GM23338 (cell line): ENCODE results near the gene PPFIBP1.

Source experiments
- CREB1 ChIP-seq: fragments of 250-450 bp; sonication (Bioruptor Pico); IDR thresholded peaks from 2 replicates; pipeline ENCODE4 v1.5.0; 2020; ENCODE audit warnings: low read depth, mild to moderate bottlenecking, moderate library complexity
- CTCF ChIP-seq, 2 experiments: fragments of 200-600 bp in 1 of 2; sonication (generic) in 1 of 2; conservative IDR thresholded peaks; 2 replicates each; pipeline versions ENCODE4 v1.5.1 to v1.6.1; 2016 to 2017; ENCODE audit warnings: antibody characterized with exemption in 2 of 2, low read depth in 2 of 2, mild to moderate bottlenecking in 2 of 2, moderate library complexity in 1 of 2
- ETS1 ChIP-seq: IDR thresholded peaks from 2 replicates; pipeline ENCODE4 v1.6.1; 2016; ENCODE audit warnings: antibody characterized with exemption
- EZH2 ChIP-seq: fragments of 200-600 bp; sonication (generic); IDR thresholded peaks from one replicate; pipeline ENCODE4 v1.8.0; 2017; ENCODE audit warnings: antibody characterized with exemption, mild to moderate bottlenecking, low read depth; ENCODE audit not compliant: unreplicated experiment
- EZH2phosphoT487 ChIP-seq: fragments of 200-600 bp; sonication (generic); IDR thresholded peaks from one replicate; pipeline ENCODE4 v1.8.1; 2018; ENCODE audit warnings: antibody characterized with exemption; ENCODE audit not compliant: unreplicated experiment
- JUNB ChIP-seq: IDR thresholded peaks from one replicate; pipeline ENCODE4 v1.6.1; 2016; ENCODE audit warnings: antibody characterized with exemption; ENCODE audit not compliant: unreplicated experiment
- NANOG ChIP-seq: IDR thresholded peaks from 2 replicates; pipeline ENCODE4 v1.6.1; 2016; ENCODE audit warnings: antibody characterized with exemption, borderline replicate concordance
- POLR2AphosphoS5 ChIP-seq: IDR thresholded peaks from 2 replicates; pipeline ENCODE4 v1.6.1; 2016; ENCODE audit warnings: antibody characterized with exemption, low read depth
- REST ChIP-seq: IDR thresholded peaks from one replicate; pipeline ENCODE4 v1.6.1; 2018; ENCODE audit warnings: antibody characterized with exemption; ENCODE audit not compliant: unreplicated experiment
- STAT1 ChIP-seq: IDR thresholded peaks from one replicate; pipeline ENCODE4 v1.6.1; 2016; ENCODE audit warnings: antibody characterized with exemption; ENCODE audit not compliant: unreplicated experiment
- ZNF114 ChIP-seq: fragments of 250-450 bp; sonication (Bioruptor Pico); IDR thresholded peaks from 2 replicates; pipeline ENCODE4 v1.5.0; 2020; ENCODE audit warnings: mild to moderate bottlenecking, moderate library complexity
- ZNF331 ChIP-seq: fragments of 250-450 bp; sonication (Bioruptor Pico); IDR thresholded peaks from 2 replicates; pipeline ENCODE4 v1.5.0; 2020; ENCODE audit warnings: low read depth, mild to moderate bottlenecking, moderate library complexity
- ZNF462 ChIP-seq: fragments of 250-450 bp; sonication (Bioruptor Pico); IDR thresholded peaks from 2 replicates; pipeline ENCODE4 v1.5.0; 2020; ENCODE audit warnings: mild to moderate bottlenecking, moderate library complexity

GRCh38 chr12:27511031-27511722, 12.8 kb upstream of the PPFIBP1 start:
- TF ChIP-seq POLR2AphosphoS5 (no peak), EZH2phosphoT487 (no peak), EZH2 (no peak), CTCF (conservative IDR thresholded peaks at IDR 0.05; ENCODE audit: low read depth in 2 of 2) (no peak), REST (no peak), NANOG (no peak), CREB1 (no peak), ETS1 (no peak), JUNB (no peak), ZNF114 (CRISPR knock-in tag) (no peak), ZNF331 (no peak), ZNF462 (CRISPR knock-in tag) (no peak), STAT1 (no peak)
